GM19025 (cell line): ENCODE data around the gene DNAAF1.

Experiments
- ATAC-seq: cut with Tn5 transposase; IDR thresholded peaks from one replicate; pipeline ENCODE4 v1.9.1; 2021; ENCODE audit warnings: mild to moderate bottlenecking, low read depth, moderate library complexity; ENCODE audit not compliant: unreplicated experiment

DNAAF1 gene

GRCh38 chr16:84121007-84121406 is 24.1 kb upstream of the DNAAF1 start:
- no peak for ATAC-seq

- no peak for ATAC-seq
Measured at GRCh38 chr16:84124257-84125073, 20.6 kb upstream of the DNAAF1 start.

- no peak for ATAC-seq
Measured at GRCh38 chr16:84131117-84131516, 14.0 kb upstream of the DNAAF1 start.

- ATAC-seq = no peak
Measured at GRCh38 chr16:84132527-84133285, 12.4 kb upstream of the DNAAF1 start.

- no peak for ATAC-seq
Measured at GRCh38 chr16:84136331-84137125, 8.6 kb upstream of the DNAAF1 start.

- ATAC-seq = no peak
Measured at GRCh38 chr16:84137287-84137686, 7.8 kb upstream of the DNAAF1 start.

GRCh38 chr16:84137769-84138357 is 7.2 kb upstream of the DNAAF1 start:
- no peak for ATAC-seq

GRCh38 chr16:84138500-84138823 is 6.6 kb upstream of the DNAAF1 start:
- ATAC-seq = no peak

GRCh38 chr16:84138824-84139627 is 6.1 kb upstream of the DNAAF1 start:
- no peak for ATAC-seq

GRCh38 chr16:84139628-84140258 is 5.4 kb upstream of the DNAAF1 start:
- no peak for ATAC-seq

- no peak for ATAC-seq
Measured at GRCh38 chr16:84141143-84141670, 3.9 kb upstream of the DNAAF1 start.

- ATAC-seq = no peak
Measured at GRCh38 chr16:84143081-84143480, 2.0 kb upstream of the DNAAF1 start.

- no peak for ATAC-seq
Measured at GRCh38 chr16:84143784-84144199, 1.3 kb upstream of the DNAAF1 start.

- ATAC-seq = no peak
Measured at GRCh38 chr16:84144209-84144858, 774 bp upstream of the DNAAF1 start.

GRCh38 chr16:84150926-84151325 is 5.8 kb downstream of the DNAAF1 start:
- no peak for ATAC-seq

- ATAC-seq = no peak
Measured at GRCh38 chr16:84153660-84154214, 8.6 kb downstream of the DNAAF1 start.

GRCh38 chr16:84155226-84155625 is 10.1 kb downstream of the DNAAF1 start:
- ATAC-seq = no peak

- no peak for ATAC-seq
Measured at GRCh38 chr16:84155771-84156170, 10.7 kb downstream of the DNAAF1 start.
